ENCODE measurements around the gene PNMA8C.
"Not testable (repeated sequence)": the region's sequence is repeated elsewhere in the genome, so short reads cannot be mapped to it uniquely, and the experiment has no call there.

The PNMA8C gene

GRCh38 chr19:46386996-46387712 lies 41.6 kb downstream of the PNMA8C start:
- DNase-seq = no peak

GRCh38 chr19:46386151-46386550 lies 42.6 kb downstream of the PNMA8C start:
- no peak for DNase-seq

- DNase-seq = no peak
Measured at GRCh38 chr19:46385636-46386035, 43.1 kb downstream of the PNMA8C start.

GRCh38 chr19:46384396-46384795 lies 44.3 kb downstream of the PNMA8C start:
- no peak for DNase-seq

- DNase-seq = no peak
Measured at GRCh38 chr19:46383846-46384245, 44.9 kb downstream of the PNMA8C start.

- DNase-seq = no peak
Measured at GRCh38 chr19:46383171-46383815, 45.4 kb downstream of the PNMA8C start.

- no peak for DNase-seq
Measured at GRCh38 chr19:46381756-46382345, 46.9 kb downstream of the PNMA8C start.

GRCh38 chr19:46381346-46381745 lies 47.4 kb downstream of the PNMA8C start:
- no peak for DNase-seq

- no peak for DNase-seq
Measured at GRCh38 chr19:46380690-46381089, 48.0 kb downstream of the PNMA8C start.

- no peak for DNase-seq
Measured at GRCh38 chr19:46378268-46378667, 50.5 kb downstream of the PNMA8C start.

GRCh38 chr19:46376241-46377153 lies 52.2 kb downstream of the PNMA8C start:
- no peak for DNase-seq

- DNase-seq = not testable (repeated sequence)
Measured at GRCh38 chr19:46375476-46376067, 53.2 kb downstream of the PNMA8C start.

Data from suppressor macrophage treated with lipopolysaccharide for 4 hours (primary cell).